ENCODE measurements around the gene CXCR1. TPM values are rescaled to one million over a fixed set of nuclear protein-coding genes. Genes with fewer than 3 reads are reported as not detected.

The CXCR1 gene
- total and polyA plus RNA-seq, 9 of the 15 experiments (the other 6 are each of a cell fraction or from before 2014, with no cell fraction given), result not detected

- no peak for TF ChIP-seq ZNF583 (CRISPR knock-in tag; IDR thresholded peaks at IDR 0.05)
Measured at GRCh38 chr2:218155953-218156479, 10.7 kb downstream of the CXCR1 start (continued).

GRCh38 chr2:218152777-218153176 is 14.0 kb downstream of the CXCR1 start:
- intact Hi-C loops (cut with micrococcal nuclease), result no loop called here
- no peaks in the 10 kb centered on the region for H3K4me1 ChIP-seq (replicated peaks in 1 of 2; ENCODE audit: control insufficient read depth in 2 of 2, insufficient read depth in 2 of 2, low read length in 2 of 2)
- H3K79me2 ChIP-seq (ENCODE audit: control insufficient read depth, insufficient read depth, low read length), result no peaks in the 10 kb centered on the region
- no peak for FAIRE-seq
- no TSS peak for BruUV-seq (replicated peaks)
- CTCF ChIA-PET (ENCODE audit: low intra/inter-chr PET ratio), result no interaction called here
- H3K9me1 ChIP-seq (ENCODE audit: control insufficient read depth, insufficient read depth, low read length), result no peaks in the 10 kb centered on the region
- POLR2A ChIA-PET, result interaction anchor here (0.6 to 1.0 kb wide), 2 partner anchors 18 to 99 kb away, joined by 3 read pairs; no protein-coding TSS in a partner anchor
- no peak overlapping the region for H3K27ac ChIP-seq (ENCODE audit: extremely low read depth, low read depth, low read length)
- 0% methylated on average over 1 of the region's 1 CpG for WGBS (ENCODE audit: insufficient coverage, low coverage, missing lambda C conversion rate)
- H2AFZ ChIP-seq (ENCODE audit: low read depth, low read length), result no peak overlapping the region
- ATAC-seq, result no peak
- H3K9ac ChIP-seq (ENCODE audit: insufficient read depth in 1 of 2, low read depth in 2 of 2, low read length in 2 of 2), result no peak overlapping the region
- H3K27me3 ChIP-seq (ENCODE audit: control insufficient read depth in 2 of 2, insufficient read depth in 2 of 2, low read length in 2 of 2), result peaks cover 11 to 35% of the 10 kb centered on the region in 2 experiments; a peak in 4 of 5 replicates
- in situ Hi-C loops (cut with MboI), result no loop called here
- no peaks in the 10 kb centered on the region for H3K9me3 ChIP-seq (replicated peaks; ENCODE audit: control insufficient read depth, insufficient read depth, low read depth, low read length)
- no peak overlapping the region for H3K4me3 ChIP-seq
- no peaks in the 10 kb centered on the region for H3K36me3 ChIP-seq (ENCODE audit: control insufficient read depth, insufficient read depth, low read length)
- no peak for DNase-seq (ENCODE audit: extremely low read depth in 1 of 4, low spot score in 3 of 4)
- no peak overlapping the region for H3K4me2 ChIP-seq (ENCODE audit: insufficient read depth, low read length)
- no peaks in the 10 kb centered on the region for H4K20me1 ChIP-seq (replicated peaks; ENCODE audit: control insufficient read depth, insufficient read depth, low read length)
- TF ChIP-seq NCOA4 (IDR thresholded peaks at IDR 0.05; ENCODE audit: partially characterized antibody) (no peak), ZNF143 (CRISPR knock-in tag; IDR thresholded peaks at IDR 0.05) (no peak), FOXA3 (CRISPR knock-in tag; conservative IDR thresholded peaks at IDR 0.05 in 1 of 2, IDR thresholded peaks at IDR 0.05 in 1 of 2) (no peak), ARID4B (CRISPR knock-in tag; IDR thresholded peaks at IDR 0.05) (no peak), TCFL5 (CRISPR knock-in tag; conservative IDR thresholded peaks at IDR 0.05) (no peak)
- TF ChIP-seq, protein P1, sequence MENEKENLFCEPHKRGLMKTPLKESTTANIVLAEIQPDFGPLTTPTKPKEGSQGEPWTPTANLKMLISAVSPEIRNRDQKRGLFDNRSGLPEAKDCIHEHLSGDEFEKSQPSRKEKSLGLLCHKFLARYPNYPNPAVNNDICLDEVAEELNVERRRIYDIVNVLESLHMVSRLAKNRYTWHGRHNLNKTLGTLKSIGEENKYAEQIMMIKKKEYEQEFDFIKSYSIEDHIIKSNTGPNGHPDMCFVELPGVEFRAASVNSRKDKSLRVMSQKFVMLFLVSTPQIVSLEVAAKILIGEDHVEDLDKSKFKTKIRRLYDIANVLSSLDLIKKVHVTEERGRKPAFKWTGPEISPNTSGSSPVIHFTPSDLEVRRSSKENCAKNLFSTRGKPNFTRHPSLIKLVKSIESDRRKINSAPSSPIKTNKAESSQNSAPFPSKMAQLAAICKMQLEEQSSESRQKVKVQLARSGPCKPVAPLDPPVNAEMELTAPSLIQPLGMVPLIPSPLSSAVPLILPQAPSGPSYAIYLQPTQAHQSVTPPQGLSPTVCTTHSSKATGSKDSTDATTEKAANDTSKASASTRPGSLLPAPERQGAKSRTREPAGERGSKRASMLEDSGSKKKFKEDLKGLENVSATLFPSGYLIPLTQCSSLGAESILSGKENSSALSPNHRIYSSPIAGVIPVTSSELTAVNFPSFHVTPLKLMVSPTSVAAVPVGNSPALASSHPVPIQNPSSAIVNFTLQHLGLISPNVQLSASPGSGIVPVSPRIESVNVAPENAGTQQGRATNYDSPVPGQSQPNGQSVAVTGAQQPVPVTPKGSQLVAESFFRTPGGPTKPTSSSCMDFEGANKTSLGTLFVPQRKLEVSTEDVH (IDR thresholded peaks at IDR 0.05; ENCODE audit: low read depth, partially characterized antibody), result no peak
